HT-29 (cell line): ENCODE data around the gene PSME2. TPM values are rescaled to one million over a fixed set of nuclear protein-coding genes. Genes with fewer than 3 reads are reported as not detected.
A peak's percentile ranks its signal among the peaks of the same experiment; 100 is the strongest.
"Not testable (repeated sequence)": the region's sequence is repeated elsewhere in the genome, so short reads cannot be mapped to it uniquely, and the experiment has no call there.

Experiments used
- DNase-seq: peaks from one replicate; pipeline ENCODE4 v3.0.0-alpha.2; 2015; ENCODE audit warnings: low spot score
- total RNA-seq: library from RNA; depleted of rRNA; stranded (reverse); fragments of >200 nt; shearing (Covaris generic); gene quantifications from 2 replicates; pipeline ENCODE4 v1.2.3, GENCODE V29; 2014

Gene PSME2
- total RNA-seq, 1 experiment from 2014 or later, result 210 TPM

DNA sequence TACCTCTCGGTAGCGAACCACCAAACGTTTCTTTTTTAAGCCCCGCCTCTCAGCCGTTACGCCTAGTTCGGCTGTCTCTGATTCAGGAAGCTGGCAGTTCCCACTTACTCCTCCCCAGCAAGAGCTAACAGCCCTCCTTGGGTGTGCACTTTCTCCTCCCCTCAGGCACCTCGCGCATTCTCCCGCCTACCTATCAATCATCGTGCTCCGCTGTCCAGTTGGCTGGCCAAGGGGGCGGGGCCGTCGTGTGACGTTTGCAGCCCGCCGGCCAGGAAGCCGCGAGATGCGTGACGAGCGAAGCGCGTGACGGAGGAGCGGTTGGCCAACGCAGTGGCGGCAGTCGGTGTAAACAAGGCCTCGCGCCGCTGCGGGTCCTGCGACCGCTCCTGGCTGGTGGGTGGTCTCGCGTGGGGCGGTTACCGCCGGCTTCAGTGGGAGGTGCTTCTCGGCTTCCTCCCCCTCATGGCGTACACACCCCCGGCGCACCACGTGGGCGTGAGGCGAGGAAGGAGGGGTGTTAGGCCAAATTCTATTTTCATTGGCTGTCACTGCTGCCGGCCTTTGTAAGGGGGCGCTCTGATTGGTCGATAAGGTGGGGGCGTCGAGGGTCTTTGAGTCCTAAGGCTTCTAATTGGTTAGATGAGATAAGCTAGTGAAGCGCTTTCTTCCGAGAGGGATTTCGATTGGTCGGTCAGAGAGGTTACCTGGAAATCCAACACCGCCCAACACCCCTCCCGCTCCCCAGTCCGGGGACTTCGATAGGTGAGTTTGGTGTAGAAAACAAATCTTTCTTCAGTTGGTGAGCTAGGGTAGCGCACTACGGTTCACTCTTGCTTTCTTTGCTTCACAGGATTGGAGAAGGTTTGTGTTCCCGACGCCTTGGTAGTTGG lies 31.6 kb downstream of the PSME2 start, which contains the start of the genes DCAF11 and NRL:
Gene DCAF11, plus strand, starts transcription at position 246 of the 890 bp plus-strand sequence. CDS start 818 bp downstream, outside the sequence.
Gene NRL, minus strand, starts transcription at position 418 of the 890 bp plus-strand sequence. CDS start 32,101 bp downstream, outside the sequence.
- DNase-seq, result peak; percentile 96

- peak; percentile 83 for DNase-seq
These were observed 32.4 kb downstream of the PSME2 start for GRCh38 chr14:24113801-24114531.

- DNase-seq, result no peak
These were observed 33.0 kb downstream of the PSME2 start for GRCh38 chr14:24113379-24113800.

DNA sequence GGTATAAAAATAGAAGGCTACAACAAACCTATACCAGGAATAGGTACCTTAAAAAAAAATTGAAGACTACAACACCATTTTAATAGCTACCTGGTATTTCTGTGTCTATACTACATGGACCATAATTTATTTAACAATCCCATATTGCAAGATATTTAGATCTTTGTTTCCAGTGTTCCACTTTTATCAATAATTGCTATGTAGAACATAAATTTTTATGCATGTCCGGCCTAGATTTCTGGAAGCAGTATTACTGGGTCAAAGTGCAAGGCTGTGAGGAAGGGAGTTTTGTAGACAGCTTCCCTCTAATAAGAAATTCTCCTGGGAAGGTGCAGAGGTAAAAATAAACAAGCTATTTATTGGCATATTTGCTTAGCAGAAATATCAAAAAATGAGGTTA lies 35.9 kb downstream of the PSME2 start:
- DNase-seq, result no peak

DNA sequence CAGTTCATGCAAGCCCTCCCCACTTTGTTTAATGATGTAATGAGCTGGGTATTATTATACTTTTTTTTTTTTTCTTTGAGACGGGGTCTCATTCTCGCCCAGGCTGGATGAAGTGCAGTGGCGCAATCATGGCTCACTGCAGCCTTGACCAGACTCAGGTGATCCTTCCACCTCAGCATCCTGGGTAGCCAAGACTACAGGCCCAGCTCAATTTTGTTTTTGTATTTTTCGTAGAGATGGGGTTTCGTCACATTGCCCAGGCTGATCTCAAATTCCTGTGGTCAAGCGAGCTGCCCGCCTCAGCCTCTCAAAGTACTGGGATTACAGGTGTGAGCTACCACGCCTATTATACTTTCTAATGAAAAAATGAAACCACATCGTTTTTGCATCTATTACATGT lies 36.4 kb downstream of the PSME2 start:
- peak; percentile 8 for DNase-seq

GRCh38 chr14:24108336-24108874 lies 38.0 kb downstream of the PSME2 start:
- DNase-seq, result no peak

DNA sequence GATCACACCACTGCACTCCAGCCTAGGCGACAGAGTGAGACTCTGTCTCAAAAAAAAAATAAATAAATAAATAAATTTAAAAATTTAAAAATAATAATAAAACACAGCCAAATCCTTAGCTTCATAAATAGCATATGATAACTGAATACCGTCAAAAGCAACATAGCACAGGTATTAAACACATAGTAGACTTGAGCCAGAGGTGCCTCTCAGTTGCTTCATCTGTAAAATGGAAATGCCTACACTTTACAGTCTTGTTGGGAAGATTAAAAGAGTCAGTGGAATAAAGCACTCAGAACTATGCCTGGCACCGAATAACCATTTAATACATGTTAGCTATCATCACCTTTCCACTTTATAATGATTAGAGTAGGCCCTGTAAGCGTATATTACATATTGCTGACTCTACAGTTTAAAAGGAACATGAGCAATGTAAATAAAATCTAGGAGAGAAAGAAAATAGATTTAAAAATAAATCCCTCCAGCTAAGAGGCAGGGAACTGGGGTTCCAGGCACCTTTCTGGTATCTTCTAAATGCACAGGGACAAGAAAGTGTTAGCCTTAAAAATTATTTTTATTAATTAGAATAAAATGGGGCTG lies 39.6 kb downstream of the PSME2 start:
- DNase-seq, result no peak

- DNase-seq, result not testable (repeated sequence)
These were observed 40.7 kb downstream of the PSME2 start for GRCh38 chr14:24105609-24106239.

DNA sequence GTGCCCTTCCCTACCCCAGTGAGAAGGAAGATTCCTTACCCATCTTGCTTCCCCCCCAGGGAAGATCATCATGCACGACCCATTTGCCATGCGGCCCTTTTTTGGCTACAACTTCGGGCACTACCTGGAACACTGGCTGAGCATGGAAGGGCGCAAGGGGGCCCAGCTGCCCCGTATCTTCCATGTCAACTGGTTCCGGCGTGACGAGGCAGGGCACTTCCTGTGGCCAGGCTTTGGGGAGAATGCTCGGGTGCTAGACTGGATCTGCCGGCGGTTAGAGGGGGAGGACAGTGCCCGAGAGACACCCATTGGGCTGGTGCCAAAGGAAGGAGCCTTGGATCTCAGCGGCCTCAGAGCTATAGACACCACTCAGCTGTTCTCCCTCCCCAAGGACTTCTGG lies 43.0 kb downstream of the PSME2 start:
- DNase-seq, result no peak

DNA sequence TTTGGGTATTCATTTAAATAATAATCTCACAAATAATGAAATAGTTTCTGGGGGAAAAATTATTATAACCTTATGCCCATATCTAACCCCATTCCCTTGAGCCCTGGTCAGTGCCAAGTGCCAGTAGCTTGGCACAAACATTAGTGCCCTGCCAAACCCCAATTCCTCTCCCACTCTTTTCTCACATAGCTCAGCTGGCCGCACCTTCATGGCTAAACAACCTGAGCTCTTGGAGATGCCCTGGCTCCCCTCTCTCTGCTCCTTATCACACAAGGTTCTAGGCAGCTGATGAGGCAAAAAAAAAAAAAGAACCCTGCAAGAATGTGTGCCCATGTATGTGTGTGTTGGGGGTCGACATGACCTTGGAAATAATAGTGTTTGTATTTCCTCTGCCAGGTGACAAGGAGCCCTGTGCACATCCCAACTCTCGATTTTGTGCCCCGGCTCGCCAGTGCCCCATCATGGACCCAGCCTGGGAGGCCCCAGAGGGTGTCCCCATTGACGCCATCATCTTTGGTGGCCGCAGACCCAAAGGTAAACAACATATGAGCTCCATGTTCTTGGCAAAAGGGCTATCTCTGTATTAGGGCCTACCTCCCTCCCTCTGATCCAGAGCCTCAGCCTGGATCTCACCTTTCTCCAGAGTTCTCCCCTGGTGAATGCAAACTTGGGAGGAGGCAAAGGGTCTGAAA lies 43.9 kb downstream of the PSME2 start:
- no peak for DNase-seq

GRCh38 chr14:24100982-24101494 lies 45.4 kb downstream of the PSME2 start:
- DNase-seq, result no peak

DNA sequence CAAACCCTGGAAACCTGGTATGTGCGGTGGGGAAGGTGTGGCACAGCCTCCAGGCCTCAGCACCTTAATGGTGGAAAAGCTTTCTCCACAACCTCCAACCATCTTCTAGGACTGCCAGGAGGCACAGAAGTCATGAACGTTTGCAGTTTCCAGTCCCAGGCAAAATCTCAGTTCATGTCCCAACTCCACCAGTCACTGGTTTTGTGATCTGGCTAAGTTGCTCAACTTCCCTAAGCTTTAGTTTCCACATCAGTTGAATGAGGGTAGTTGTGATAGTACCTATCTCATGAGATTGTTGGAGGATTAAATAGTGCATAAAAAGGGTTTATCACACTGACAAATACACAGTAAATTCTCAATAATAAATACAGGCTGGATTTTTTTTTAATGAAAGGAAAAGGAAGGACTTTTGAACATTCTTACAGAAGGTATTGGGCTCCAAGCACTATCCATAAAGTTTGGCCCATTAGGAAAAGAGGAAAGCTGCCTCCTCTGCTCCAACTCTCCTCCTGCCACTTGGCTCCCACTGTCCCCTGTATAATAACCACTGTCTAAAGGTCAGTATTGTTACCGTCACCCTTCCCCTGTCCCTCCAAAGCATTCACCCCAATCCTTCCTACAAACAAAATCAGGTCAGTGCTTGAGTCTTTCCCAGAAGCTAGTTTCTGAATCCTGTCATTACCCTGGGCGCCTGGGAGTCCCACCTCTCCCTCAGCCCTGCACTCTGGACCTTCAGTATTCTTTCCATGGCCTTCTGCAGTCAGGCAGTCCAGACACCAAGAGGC lies 46.0 kb downstream of the PSME2 start:
- DNase-seq, result no peak

- DNase-seq, result no peak
These were observed 47.2 kb downstream of the PSME2 start for GRCh38 chr14:24098927-24099813.

- DNase-seq, result no peak
These were observed 48.0 kb downstream of the PSME2 start for GRCh38 chr14:24098229-24098926.

- no peak for DNase-seq
These were observed 49.7 kb downstream of the PSME2 start for GRCh38 chr14:24096545-24097181.

DNA sequence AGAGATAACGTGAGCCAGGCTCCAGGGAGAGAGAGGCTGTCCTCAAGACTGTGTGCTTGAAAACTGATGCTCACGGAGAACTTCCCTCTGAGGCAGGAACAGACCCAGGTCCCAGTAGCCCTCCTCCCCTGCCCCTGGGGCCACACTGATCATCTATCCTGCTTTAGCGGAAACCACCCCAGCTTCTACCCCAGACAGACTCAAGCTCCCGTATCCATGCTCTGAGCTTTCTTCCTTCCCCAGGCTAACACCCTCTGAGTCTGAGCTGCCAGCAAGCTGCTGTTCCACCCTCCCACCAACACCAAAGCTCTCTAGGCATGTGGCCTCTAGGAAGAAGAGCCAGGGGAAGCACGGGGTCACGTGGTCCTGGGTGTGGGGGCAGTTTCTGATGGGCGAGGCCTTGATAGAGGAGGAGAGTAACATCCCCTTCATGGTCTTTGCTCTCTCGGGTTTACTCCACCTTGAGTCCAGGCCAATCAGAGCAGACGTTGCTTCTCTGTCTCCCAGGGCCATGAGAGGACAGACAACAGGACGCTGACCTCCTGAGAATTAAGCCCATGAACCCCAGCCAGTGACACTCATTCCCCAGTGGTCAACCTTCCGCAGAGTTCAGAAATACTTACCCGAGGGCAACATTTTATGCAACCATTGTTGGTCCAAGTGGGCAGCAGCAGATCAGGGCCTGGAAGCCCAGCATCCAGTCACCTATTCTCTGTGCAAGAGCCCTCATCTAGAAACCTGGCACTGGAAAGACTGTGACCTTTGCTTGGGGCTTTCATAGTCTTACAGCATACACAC lies 50.9 kb downstream of the PSME2 start:
- peak; percentile 31 for DNase-seq

DNA sequence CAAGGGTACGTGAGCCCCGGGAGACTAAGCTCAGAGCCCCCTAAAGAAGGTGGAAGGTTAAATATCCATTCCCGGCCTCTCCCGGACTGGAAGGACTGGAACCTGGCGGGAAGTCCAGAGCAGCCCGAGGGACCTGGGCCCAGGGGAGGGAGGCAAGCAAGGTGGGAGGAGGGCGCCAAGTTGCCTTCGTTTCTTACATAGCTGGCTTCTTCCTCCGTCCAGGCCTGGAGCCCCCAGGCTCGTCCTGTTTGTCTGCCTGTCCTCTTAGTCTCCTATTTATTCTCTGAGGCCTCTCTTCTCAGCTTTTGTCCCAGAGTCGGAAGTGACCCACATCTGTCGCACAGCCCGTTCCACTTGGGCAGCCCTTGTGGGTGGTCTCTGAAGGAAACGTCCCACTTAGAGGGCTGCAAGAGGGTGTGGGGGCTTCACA lies 51.6 kb downstream of the PSME2 start:
- DNase-seq, result no peak
